Measurements from ENCODE around the gene EPDR1. TPM values are rescaled to one million over a fixed set of nuclear protein-coding genes. Genes with fewer than 3 reads are reported as not detected.
A peak's percentile ranks its signal among the peaks of the same experiment; 100 is the strongest.

The EPDR1 gene
- 24.4 TPM for polyA plus RNA-seq (2013, experiment 1 of 2; ENCODE audit: insufficient read length)
- 20.7 TPM for polyA plus RNA-seq (2013, experiment 2 of 2; ENCODE audit: insufficient read length)

GRCh38 chr7:37920305-37920848 is at the start of gene EPDR1:
TSS of gene EPDR1 (plus strand) at chr7:37920640. CDS start at chr7:37920940, 300 bp downstream.
- DNase-seq: peak; percentile 71

- DNase-seq: no peak
Observed at GRCh38 chr7:37882086-37882485, 38.4 kb upstream of the EPDR1 start.

- DNase-seq: no peak
Observed at GRCh38 chr7:37893359-37893758, 27.1 kb upstream of the EPDR1 start.

- no peak for DNase-seq
Observed at GRCh38 chr7:37894671-37895070, 25.8 kb upstream of the EPDR1 start.

GRCh38 chr7:37899712-37900247 is 20.7 kb upstream of the EPDR1 start:
- DNase-seq: no peak

GRCh38 chr7:37901236-37901827 is 19.1 kb upstream of the EPDR1 start:
- DNase-seq: peak; percentile 56

- peak; percentile 78 for DNase-seq
Observed at GRCh38 chr7:37901890-37902524, 18.4 kb upstream of the EPDR1 start.

- peak; percentile 98 for DNase-seq
Observed at GRCh38 chr7:37908221-37908788, 12.1 kb upstream of the EPDR1 start.

GRCh38 chr7:37912756-37913155 is 7.7 kb upstream of the EPDR1 start:
- DNase-seq: peak; percentile 82

- peak; percentile 12 for DNase-seq
Observed at GRCh38 chr7:37915438-37915837, 5.0 kb upstream of the EPDR1 start.

GRCh38 chr7:37916017-37916672 is 4.3 kb upstream of the EPDR1 start:
- DNase-seq: no peak

- peak; percentile 71 for DNase-seq
Observed at GRCh38 chr7:37916673-37917660, 3.5 kb upstream of the EPDR1 start, which contains the start of gene SFRP4. TSS of gene SFRP4 (minus strand) at chr7:37916817. CDS start at chr7:37916537, 280 bp downstream.

GRCh38 chr7:37918526-37918925 is 1.9 kb upstream of the EPDR1 start:
- DNase-seq: no peak

GRCh38 chr7:37920849-37921805 is 687 bp downstream of the EPDR1 start:
- DNase-seq: peak; percentile 59

GRCh38 chr7:37921876-37922275 is 1.4 kb downstream of the EPDR1 start:
- no peak for DNase-seq

- DNase-seq: no peak
Observed at GRCh38 chr7:37923996-37924395, 3.6 kb downstream of the EPDR1 start.

- DNase-seq: no peak
Observed at GRCh38 chr7:37924491-37925041, 4.1 kb downstream of the EPDR1 start.

GRCh38 chr7:37925620-37926019 is 5.2 kb downstream of the EPDR1 start:
- no peak for DNase-seq

- no peak for DNase-seq
Observed at GRCh38 chr7:37927773-37928444, 7.5 kb downstream of the EPDR1 start.

Data from fibroblast of skin of back (primary cell).